HepG2 (cell line): ENCODE results near the gene MED13. TPM values are rescaled to one million over a fixed set of nuclear protein-coding genes. Genes with fewer than 3 reads are reported as not detected.

ENCODE experiments used
- ARHGAP35 ChIP-seq: sonication (generic); formaldehyde crosslinking; IDR thresholded peaks from 2 replicates; pipeline ENCODE4 v1.9.0; 2022; ENCODE audit warnings: mild to moderate bottlenecking, inconsistent platforms, moderate library complexity, missing genetic modification reagents, borderline replicate concordance
- ATF6 ChIP-seq: sonication (generic); formaldehyde crosslinking; conservative IDR thresholded peaks from 2 replicates; pipeline ENCODE4 v1.4.0; 2020; ENCODE audit warnings: missing genetic modification reagents
- ATF7 ChIP-seq, 2 experiments: fragments of 450-650 bp in 1 of 2; sonication (generic) in 1 of 2; formaldehyde crosslinking in 1 of 2; IDR thresholded peaks; 2 replicates each; pipeline versions ENCODE4 v1.4.0 to v1.6.1; 2016 to 2020; ENCODE audit warnings: antibody characterized with exemption in 1 of 2, mild to moderate bottlenecking in 1 of 2, missing genetic modification reagents in 1 of 2
- DBP ChIP-seq: sonication (generic); formaldehyde crosslinking; IDR thresholded peaks from 2 replicates; pipeline ENCODE4 v1.4.0; 2020; ENCODE audit warnings: missing genetic modification reagents; ENCODE audit errors: not compliant biosample characterization
- EED ChIP-seq: sonication (generic); formaldehyde crosslinking; IDR thresholded peaks from 2 replicates; pipeline ENCODE4 v1.5.0; 2020; ENCODE audit warnings: mild to moderate bottlenecking, missing genetic modification reagents
- FOXK2 ChIP-seq: fragments of 450-650 bp; IDR thresholded peaks from 2 replicates; pipeline ENCODE4 v1.6.1; 2016
- HNRNPUL1 ChIP-seq: fragments of 200-400 bp; formaldehyde crosslinking; IDR thresholded peaks from 2 replicates; pipeline ENCODE4 v1.6.1; 2017; ENCODE audit warnings: low read depth, mild to moderate bottlenecking, low read length, moderate library complexity
- IRF9 ChIP-seq: sonication (generic); formaldehyde crosslinking; IDR thresholded peaks from 2 replicates; pipeline ENCODE4 v1.8.0; 2022; ENCODE audit warnings: missing genetic modification reagents, mild to moderate bottlenecking, borderline replicate concordance
- JARID2 ChIP-seq: sonication (generic); formaldehyde crosslinking; IDR thresholded peaks from 2 replicates; pipeline ENCODE4 v1.8.1; 2023; ENCODE audit warnings: missing genetic modification reagents, inconsistent platforms; ENCODE audit not compliant: insufficient replicate concordance
- KAT2B ChIP-seq: fragments of 150-350 bp; IDR thresholded peaks from 2 replicates; pipeline ENCODE4 v1.6.1; 2014; ENCODE audit warnings: low read depth, low read length, borderline replicate concordance
- MAFF ChIP-seq: IDR thresholded peaks from 2 replicates; pipeline ENCODE4 v1.6.1; 2011; ENCODE audit warnings: low read depth, low read length, improper control_type of control experiment
- RARA ChIP-seq: IDR thresholded peaks from 2 replicates; pipeline ENCODE4 v1.6.1; 2016; ENCODE audit warnings: missing genetic modification reagents, missing compliant biosample characterization
- SPEN ChIP-seq: sonication (generic); formaldehyde crosslinking; IDR thresholded peaks from 2 replicates; pipeline ENCODE4 v1.5.1; 2020; ENCODE audit warnings: low read depth, mild to moderate bottlenecking, missing genetic modification reagents
- ZBTB1 ChIP-seq: sonication (generic); formaldehyde crosslinking; IDR thresholded peaks from 2 replicates; pipeline ENCODE4 v1.4.0; 2020; ENCODE audit warnings: missing genetic modification reagents, borderline replicate concordance
- ZBTB42 ChIP-seq: sonication (generic); formaldehyde crosslinking; IDR thresholded peaks from 2 replicates; pipeline ENCODE4 v1.5.0; 2020; ENCODE audit warnings: mild to moderate bottlenecking, missing genetic modification reagents
- ZNF18 ChIP-seq: sonication (generic); formaldehyde crosslinking; IDR thresholded peaks from 2 replicates; pipeline ENCODE4 v1.8.0; 2022; ENCODE audit warnings: mild to moderate bottlenecking, missing genetic modification reagents; ENCODE audit not compliant: insufficient replicate concordance
- ZNF460 ChIP-seq: sonication (generic); formaldehyde crosslinking; IDR thresholded peaks from 2 replicates; pipeline ENCODE4 v1.5.1; 2020; ENCODE audit warnings: missing genetic modification reagents, mild to moderate bottlenecking, borderline replicate concordance
- ZNF616 ChIP-seq: sonication (generic); formaldehyde crosslinking; IDR thresholded peaks from 2 replicates; pipeline ENCODE4 v1.5.0; 2020; ENCODE audit warnings: low read depth, mild to moderate bottlenecking, missing genetic modification reagents
- ZNF720 ChIP-seq: sonication (generic); formaldehyde crosslinking; IDR thresholded peaks from 2 replicates; pipeline ENCODE4 v1.4.0; 2020; ENCODE audit warnings: missing genetic modification reagents
- ZSCAN20 ChIP-seq: sonication (generic); formaldehyde crosslinking; IDR thresholded peaks from 2 replicates; pipeline ENCODE4 v1.4.0; 2020; ENCODE audit warnings: missing genetic modification reagents, mild to moderate bottlenecking, borderline replicate concordance
- ZSCAN5A ChIP-seq: sonication (generic); formaldehyde crosslinking; IDR thresholded peaks from 2 replicates; pipeline ENCODE4 v1.8.0; 2022; ENCODE audit warnings: mild to moderate bottlenecking, missing genetic modification reagents, borderline replicate concordance
- polyA plus RNA-seq, 8 experiments: library from polyadenylated mRNA; depleted of rRNA in 3 of 8; stranded (reverse) in 7 of 8; unstranded in 1 of 8; fragments of >200 nt; fragmentation: Illumina TruSeq in 4 of 8; extraction: Trizol in 4 of 8; gene quantifications; 2 replicates each; pipeline versions ENCODE4 v1.2.1 to v1.2.3, GENCODE V29; 2011 to 2016; ENCODE audit warnings: low read depth in 4 of 8, missing spikeins in 1 of 8, mixed read lengths in 1 of 8; ENCODE audit not compliant: insufficient read depth in 1 of 8
- total RNA-seq, 5 experiments: library from RNA; depleted of rRNA; stranded (reverse); fragments of >200 nt; fragmentation: Illumina TruSeq; extraction: Trizol; gene quantifications; 2 replicates each; pipeline ENCODE4 v1.2.3, GENCODE V29; 2016; ENCODE audit warnings: low read depth in 1 of 5

Gene MED13
- total and polyA plus RNA-seq, 2 of the 13 experiments (the other 11 are each of a cell fraction or from before 2014, with no cell fraction given), result 27.4 to 69.1 TPM

- peak; percentile 51 for TF ChIP-seq DBP (CRISPR knock-in tag)
- peak; percentile 64 for TF ChIP-seq ARHGAP35 (CRISPR knock-in tag)
- no peak for TF ChIP-seq FOXK2
- TF ChIP-seq ZNF18 (CRISPR knock-in tag), result peak; percentile 84
- no peak for TF ChIP-seq JARID2 (CRISPR knock-in tag)
- TF ChIP-seq ZSCAN20 (CRISPR knock-in tag), result no peak
- peak; percentile 95 for TF ChIP-seq SPEN
- peak; percentile 95 for TF ChIP-seq EED (CRISPR knock-in tag)
- no peak for TF ChIP-seq KAT2B
- TF ChIP-seq ATF7 (IDR thresholded peaks at IDR 0.05), result no peak
- TF ChIP-seq ATF7 (CRISPR knock-in tag; IDR thresholded peaks at IDR 0.05), result no peak; the same call in 1 of the 2 replicates
- TF ChIP-seq MAFF, result no peak
- peak; percentile 82; the same call in 1 of the 2 replicates for TF ChIP-seq ZBTB1 (CRISPR knock-in tag)
- TF ChIP-seq ATF6 (CRISPR knock-in tag), result no peak
- peak; percentile 72; the same call in 1 of the 2 replicates for TF ChIP-seq ZBTB42 (CRISPR knock-in tag)
- TF ChIP-seq ZNF720 (CRISPR knock-in tag), result no peak
- peak; percentile 72; the same call in 1 of the 2 replicates for TF ChIP-seq ZSCAN5A (CRISPR knock-in tag)
- TF ChIP-seq RARA, result peak; percentile 56
- no peak; the same call in 1 of the 2 replicates for TF ChIP-seq ZNF460
- TF ChIP-seq IRF9 (CRISPR knock-in tag), result peak; percentile 94; the same call in 1 of the 2 replicates
- no peak for TF ChIP-seq HNRNPUL1
- TF ChIP-seq ZNF616 (CRISPR knock-in tag), result peak; percentile 44; the same call in 1 of the 2 replicates
Measured at GRCh38 chr17:61927208-61928100, 137.6 kb downstream of the MED13 start, which contains the start of gene INTS2 (continued).
